GM18868 (cell line): Measurements from ENCODE around the gene MRPL18.
"Not testable (repeated sequence)": the region's sequence is repeated elsewhere in the genome, so short reads cannot be mapped to it uniquely, and the experiment has no call there.

ENCODE experiments used
- ATAC-seq: cut with Tn5 transposase; IDR thresholded peaks from one replicate; pipeline ENCODE4 v1.9.1; 2021; ENCODE audit warnings: mild to moderate bottlenecking, moderate library complexity; ENCODE audit not compliant: unreplicated experiment

Gene MRPL18

GRCh38 chr6:159790149-159790955 is at the start of gene MRPL18:
MRPL18 (plus strand) TSS chr6:159790467; CDS start chr6:159790588, 121 bp downstream.
- peak; percentile 85 for ATAC-seq

GRCh38 chr6:159742165-159742564 is 48.1 kb upstream of the MRPL18 start:
- ATAC-seq, result no peak

DNA sequence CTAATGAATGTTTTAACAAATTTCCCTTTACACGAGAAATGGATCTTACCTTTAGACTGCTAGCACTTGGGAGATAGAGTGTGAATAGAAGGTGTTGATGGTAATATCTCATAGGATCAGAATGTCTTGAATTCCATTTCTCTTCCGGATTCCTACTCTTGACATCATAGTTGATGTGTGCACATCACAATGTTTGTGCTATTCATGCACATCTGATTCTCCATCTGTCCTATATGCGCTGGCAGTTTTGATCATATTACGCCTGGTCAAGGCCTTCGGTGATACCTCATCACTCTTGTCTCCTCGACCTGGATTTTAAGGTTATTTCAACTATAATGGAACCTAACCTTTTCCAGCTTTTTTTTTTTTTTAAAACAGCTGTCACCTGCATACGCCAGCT is 45.2 kb upstream of the MRPL18 start:
- ATAC-seq, result no peak

DNA sequence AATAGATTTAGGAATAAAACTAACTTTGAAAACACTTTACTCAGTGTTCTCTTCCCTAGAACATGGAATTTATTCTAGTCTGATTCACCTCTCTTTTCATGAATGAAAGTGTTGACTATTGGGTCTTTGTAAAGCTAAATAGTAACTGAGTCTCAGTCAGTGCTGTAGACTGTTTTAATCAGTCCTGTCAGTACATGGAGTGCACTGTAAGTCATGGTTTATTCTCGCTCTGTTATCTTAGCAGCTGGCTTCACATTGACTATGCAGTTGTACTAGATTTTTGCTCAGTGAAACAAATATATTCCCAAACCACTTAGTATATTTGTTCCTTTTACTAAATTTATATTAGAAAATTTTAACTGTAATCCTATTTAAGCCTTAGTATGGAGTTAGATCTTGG is 43.5 kb upstream of the MRPL18 start:
- no peak for ATAC-seq

GRCh38 chr6:159748127-159748526 is 42.1 kb upstream of the MRPL18 start:
- not testable (repeated sequence) for ATAC-seq

DNA sequence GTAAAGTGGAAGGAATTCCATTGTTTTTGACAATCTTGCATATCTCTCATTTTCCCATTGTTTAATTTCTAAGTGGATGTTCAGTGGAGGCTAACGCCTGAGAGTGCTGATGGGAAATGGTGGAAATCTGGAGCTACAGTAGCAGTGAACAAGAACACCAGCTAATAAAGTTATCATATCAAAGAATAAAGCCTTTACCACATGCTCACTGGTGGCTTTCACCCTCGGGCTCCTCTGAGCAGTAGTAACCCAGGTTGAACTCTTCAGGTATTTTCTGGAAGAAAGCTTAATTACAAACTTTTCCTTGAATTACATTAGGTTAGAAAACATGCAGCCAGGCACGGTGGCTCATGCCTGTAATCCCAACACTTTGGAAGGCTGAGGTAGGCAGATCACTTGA is 38.8 kb upstream of the MRPL18 start:
- no peak for ATAC-seq

DNA sequence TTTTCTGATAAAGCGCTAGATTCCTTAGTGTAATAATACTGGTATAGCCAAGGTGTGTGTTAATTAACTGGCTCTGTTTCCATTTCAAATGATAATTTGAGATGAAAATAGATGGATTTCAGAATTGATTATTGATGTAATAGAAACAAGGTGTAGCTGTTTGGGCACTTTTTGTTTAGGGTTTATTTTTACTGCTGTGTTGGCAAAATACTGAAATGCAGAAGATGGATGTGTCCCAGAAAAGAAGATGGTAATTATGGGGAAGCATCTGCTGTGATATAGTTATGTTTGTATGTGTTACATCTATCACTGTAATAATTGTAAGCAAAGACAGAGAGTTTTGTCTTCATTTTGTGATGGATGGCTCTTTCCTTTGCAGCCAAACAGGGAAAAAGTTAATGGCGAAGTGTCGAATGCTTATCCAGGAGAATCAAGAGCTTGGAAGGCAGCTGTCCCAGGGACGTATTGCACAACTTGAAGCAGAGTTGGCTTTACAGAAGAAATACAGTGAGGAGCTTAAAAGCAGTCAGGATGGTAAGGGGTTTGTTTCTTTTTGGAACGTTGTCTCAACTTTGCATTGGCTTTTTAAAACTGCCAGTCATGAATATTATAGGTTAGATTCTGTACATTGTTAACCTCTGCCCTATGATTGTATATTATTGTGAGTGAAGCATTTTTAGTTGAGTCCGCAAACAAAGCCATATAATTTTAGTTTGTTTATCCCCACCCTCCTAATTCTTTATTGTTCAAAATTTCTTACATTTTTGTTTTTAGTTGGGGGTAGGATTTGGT is 37.0 kb upstream of the MRPL18 start:
- ATAC-seq, result no peak

DNA sequence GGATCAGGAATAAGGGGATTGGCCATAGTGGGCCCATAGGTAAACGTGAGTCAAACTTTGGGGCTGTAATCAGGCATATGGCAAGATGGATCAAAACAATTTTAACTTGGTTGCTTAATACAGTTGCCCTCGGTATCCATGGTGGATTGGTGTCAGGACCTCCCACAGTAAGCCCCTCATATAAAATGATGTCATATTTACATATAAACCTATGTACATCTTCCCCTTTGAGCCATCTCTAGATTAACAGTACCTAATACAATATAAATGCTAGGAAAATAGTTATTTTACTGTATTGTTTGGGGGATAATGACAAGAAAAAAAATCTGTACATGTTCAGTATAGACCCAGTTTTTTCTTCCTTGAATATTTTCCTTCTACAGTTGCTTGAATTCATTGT is 35.9 kb upstream of the MRPL18 start:
- no peak for ATAC-seq

GRCh38 chr6:159754959-159755914 is 35.0 kb upstream of the MRPL18 start:
- ATAC-seq, result no peak

- ATAC-seq, result no peak
These were observed 33.8 kb upstream of the MRPL18 start for GRCh38 chr6:159756508-159756907.

DNA sequence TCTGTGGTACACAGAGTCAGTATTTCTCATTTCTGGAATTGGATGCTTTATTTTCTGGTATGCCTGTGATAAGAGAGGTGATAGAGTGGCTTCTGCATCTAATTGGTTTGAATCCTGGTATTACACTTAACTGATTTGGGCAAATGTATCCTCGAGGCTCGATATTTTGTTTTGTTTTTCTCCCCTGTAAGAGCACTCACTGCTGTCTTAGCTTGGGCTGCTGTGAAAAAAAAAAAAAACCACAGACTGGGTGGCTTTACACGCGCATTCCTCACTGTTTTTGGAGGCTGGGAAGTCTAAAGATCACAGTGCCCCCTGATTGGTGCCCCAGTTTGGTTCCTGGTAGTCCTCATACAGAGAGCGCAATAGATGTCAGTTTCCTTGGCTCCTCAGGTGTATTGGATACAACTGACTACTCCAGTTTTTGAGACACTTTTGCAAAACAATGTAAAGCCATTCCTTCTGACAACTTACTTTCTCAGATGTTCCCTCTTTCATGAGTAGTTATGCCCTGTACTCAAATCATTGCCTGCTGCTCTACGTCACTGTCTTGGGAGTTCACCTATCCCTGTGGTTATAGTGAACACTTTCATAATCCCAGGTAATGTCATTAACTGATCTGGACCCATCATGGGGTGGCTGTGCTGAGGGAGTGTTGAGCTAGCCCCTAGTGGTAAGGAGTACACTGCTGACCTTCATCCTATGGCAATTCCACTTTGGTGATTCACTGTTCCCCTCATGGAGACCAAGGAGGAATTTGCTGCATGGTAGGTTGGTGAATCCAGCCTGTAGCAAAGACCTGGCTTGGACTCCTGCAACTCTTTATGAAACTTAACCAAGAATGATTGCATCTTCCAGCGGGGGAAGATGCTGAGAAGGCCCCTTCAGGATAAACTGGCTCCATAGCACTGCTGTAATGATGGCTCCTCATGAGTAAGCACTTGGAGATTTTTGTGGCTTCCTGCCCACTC is 32.0 kb upstream of the MRPL18 start:
- ATAC-seq, result no peak

DNA sequence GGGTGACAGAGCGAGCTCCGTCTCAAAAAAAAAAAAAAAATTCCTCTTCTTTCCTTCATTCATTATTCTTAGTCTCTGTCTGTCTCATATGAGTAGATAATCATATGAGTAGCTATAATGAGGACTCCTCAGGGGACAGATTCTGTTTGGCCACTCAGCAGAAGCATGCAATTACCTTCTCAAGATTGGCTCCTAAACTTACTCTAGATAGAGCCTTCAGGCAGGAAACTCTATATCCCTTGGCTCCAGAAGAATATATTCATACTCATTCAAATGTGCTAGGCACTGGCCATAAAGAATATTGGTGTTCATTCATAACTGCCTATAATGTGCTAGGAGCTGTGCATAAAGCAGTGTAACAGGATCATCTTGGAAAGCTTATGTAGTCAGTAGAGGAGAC is 30.6 kb upstream of the MRPL18 start:
- ATAC-seq, result no peak

DNA sequence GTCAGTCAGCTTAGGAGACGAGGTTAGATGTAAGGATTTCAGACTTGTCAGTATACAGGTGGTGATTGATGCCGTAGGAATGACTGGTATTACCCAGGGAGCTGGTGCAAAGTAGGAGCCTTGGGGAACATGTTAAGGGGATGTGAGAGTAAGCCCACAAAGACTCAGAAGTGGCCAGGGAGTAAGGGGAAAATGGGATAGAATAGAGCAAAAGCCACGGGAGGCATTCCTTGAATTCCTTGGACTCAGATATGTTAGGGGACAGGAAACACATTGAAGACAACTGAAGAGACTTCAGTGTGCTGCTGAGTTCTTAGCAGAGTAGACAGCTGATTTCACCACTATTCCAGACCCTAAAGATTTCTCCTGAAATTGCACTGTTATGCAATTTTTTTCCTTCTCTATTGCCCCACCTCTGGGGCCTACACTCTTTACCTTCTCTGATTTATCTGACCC is 29.6 kb upstream of the MRPL18 start:
- ATAC-seq, result no peak

- peak; percentile 2 for ATAC-seq
These were observed 29.0 kb upstream of the MRPL18 start for GRCh38 chr6:159761129-159761872.

DNA sequence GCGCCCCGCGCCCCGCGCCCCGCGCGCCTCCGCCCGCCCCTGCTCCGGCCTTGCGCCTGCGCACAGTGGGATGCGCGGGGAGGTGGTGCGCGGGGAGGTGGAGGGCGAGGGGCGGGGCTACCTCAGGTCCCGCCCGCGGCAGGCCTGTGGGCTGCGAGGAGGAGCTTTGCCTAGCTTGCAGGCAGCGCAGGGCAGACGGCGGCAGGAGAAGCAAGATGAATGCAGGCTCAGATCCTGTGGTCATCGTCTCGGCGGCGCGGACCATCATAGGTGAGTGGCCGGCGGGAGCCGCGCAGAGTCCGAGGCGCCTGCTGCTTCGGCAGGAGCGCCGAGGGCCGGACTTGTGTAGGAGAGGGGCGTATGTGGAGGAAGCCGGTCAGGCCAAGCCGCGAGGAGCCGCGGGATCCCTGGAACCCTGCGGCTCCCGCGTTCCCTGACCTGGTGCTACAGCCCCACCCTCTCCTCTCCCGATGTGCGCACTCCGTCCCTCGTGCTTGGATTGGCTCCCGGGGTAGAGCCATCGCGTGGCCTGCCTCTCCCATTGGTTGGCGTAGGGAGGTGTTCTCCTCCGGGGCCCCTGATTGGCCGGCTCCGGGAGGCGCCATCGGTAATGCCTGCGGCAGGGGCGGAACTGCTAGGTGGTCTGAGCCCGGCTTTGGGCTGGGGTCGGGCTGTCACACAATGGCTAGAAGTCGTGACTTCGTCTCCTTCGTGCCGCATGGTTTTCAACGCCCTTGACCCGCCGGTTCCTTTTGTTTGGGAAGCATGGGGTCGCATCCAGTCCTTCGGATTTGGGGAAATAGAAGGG is 28.2 kb upstream of the MRPL18 start, which contains the start of gene ACAT2:
Gene ACAT2 (plus strand): TSS at position 173 of the 808 bp plus-strand sequence. CDS start 43 bp downstream, at position 216.
- ATAC-seq, result peak; percentile 96

DNA sequence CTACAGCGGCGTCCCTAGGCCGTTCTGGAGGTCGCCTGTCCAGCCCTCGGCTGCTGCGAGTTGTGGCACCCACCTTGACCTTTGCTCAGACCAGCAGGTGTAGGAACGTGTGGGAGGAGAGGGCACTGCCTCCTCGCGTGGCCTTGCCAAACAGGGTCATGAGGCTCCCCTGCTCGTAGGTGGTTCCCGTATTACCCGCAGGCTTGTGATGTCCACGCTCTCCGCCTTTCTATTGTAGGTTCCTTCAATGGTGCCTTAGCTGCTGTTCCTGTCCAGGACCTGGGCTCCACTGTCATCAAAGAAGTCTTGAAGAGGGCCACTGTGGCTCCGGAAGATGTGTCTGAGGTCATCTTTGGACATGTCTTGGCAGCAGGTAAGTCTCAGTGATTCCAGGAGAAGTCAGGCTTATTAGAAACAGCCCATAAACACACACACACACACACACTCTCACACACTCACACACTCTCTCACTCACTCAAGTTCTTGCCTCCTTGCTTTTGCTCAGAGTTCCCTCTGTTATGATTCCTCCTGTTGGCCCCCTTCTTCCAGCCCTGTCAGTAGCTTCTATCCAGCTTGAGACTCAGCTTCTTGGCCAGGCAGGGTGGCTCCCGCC is 27.5 kb upstream of the MRPL18 start:
- no peak for ATAC-seq

GRCh38 chr6:159766906-159767305 is 23.4 kb upstream of the MRPL18 start:
- no peak for ATAC-seq

- no peak for ATAC-seq
These were observed 20.8 kb upstream of the MRPL18 start for GRCh38 chr6:159769470-159769869.
